Measurements from ENCODE around the gene RSPH6A. TPM values are rescaled to one million over a fixed set of nuclear protein-coding genes. Genes with fewer than 3 reads are reported as not detected.

RSPH6A gene
- polyA plus RNA-seq, 1 experiment, result not detected

- POLR2A ChIA-PET, result interaction anchor here (0.6 to 2.8 kb wide), 16 partner anchors 8 to 1946 kb away, joined by 3 to 41 read pairs (median 5); partner anchors contain the start of genes DMWD, FBXO46, SIX5 and SYMPK
- Histone ChIP-seq H3K4me3 (ENCODE audit: low read depth, low read length) (peak overlapping the region; percentile 62), H3K27me3 (ENCODE audit: control insufficient read depth, insufficient read depth, low read length) (no peaks in the 10 kb centered on the region), H3K9me3 (ENCODE audit: control insufficient read depth, insufficient read depth, low read length) (no peaks in the 10 kb centered on the region), H3K27ac (ENCODE audit: low read depth, low read length) (peak overlapping the region; percentile 94)
- CTCF ChIA-PET, result interaction anchor here (0.6 to 2.0 kb wide), 9 partner anchors 13 to 146 kb away, joined by 4 to 20 read pairs (median 6); partner anchors contain the start of genes SIX5 and SNRPD2
- TF ChIP-seq CTCF (IDR thresholded peaks at IDR 0.05; ENCODE audit: low read depth, low read length), result 0 out of 2 replicates have a peak, but pooled peaks have one; percentile 11
- no peak for DNase-seq (ENCODE audit: low read depth, low spot score)
Measured at GRCh38 chr19:45782820-45783785, 32.0 kb downstream of the RSPH6A start.

GRCh38 chr19:45782162-45782691 is 32.9 kb downstream of the RSPH6A start, which contains the start of gene DMPK:
TSS of gene DMPK (minus strand) at chr19:45782490. CDS start at chr19:45782352, 138 bp downstream.
- no peak for DNase-seq (ENCODE audit: low read depth, low spot score)

GRCh38 chr19:45781214-45782161 is 33.6 kb downstream of the RSPH6A start:
- ChIA-PET POLR2A (interaction anchor here (0.6 to 2.8 kb wide), 4 partner anchors 11 to 200 kb away, joined by 3 to 41 read pairs (median 24); partner anchors contain the start of genes DMWD and SIX5), CTCF (interaction anchor here (0.6 to 1.9 kb wide), 4 partner anchors 12 to 923 kb away, joined by 3 to 20 read pairs (median 4); partner anchors contain the start of gene SIX5)
- Histone ChIP-seq H3K27me3 (ENCODE audit: control insufficient read depth, insufficient read depth, low read length) (no peaks in the 10 kb centered on the region), H3K4me3 (ENCODE audit: low read depth, low read length) (peak overlapping the region; percentile 62), H3K9me3 (ENCODE audit: control insufficient read depth, insufficient read depth, low read length) (no peaks in the 10 kb centered on the region; the same call in 1 of the 2 replicates), H3K27ac (ENCODE audit: low read depth, low read length) (peak overlapping the region; percentile 39)
- no peak for TF ChIP-seq CTCF (IDR thresholded peaks at IDR 0.05; ENCODE audit: low read depth, low read length)
- no peak for DNase-seq (ENCODE audit: low read depth, low spot score)

More at GRCh38 chr19:45782162-45782691, 32.9 kb downstream of the RSPH6A start, which contains the start of gene DMPK:
- no peak for TF ChIP-seq CTCF (IDR thresholded peaks at IDR 0.05; ENCODE audit: low read depth, low read length)
- Histone ChIP-seq H3K9me3 (ENCODE audit: control insufficient read depth, insufficient read depth, low read length) (no peaks in the 10 kb centered on the region; the same call in 1 of the 2 replicates), H3K4me3 (ENCODE audit: low read depth, low read length) (peak within 1 kb of the TSS; percentile 62), H3K27me3 (ENCODE audit: control insufficient read depth, insufficient read depth, low read length) (no peaks in the 10 kb centered on the region), H3K27ac (ENCODE audit: low read depth, low read length) (peak within 1 kb of the TSS; percentile 94)
- ChIA-PET CTCF (interaction anchor here (0.5 to 1.9 kb wide), 12 partner anchors 12 to 922 kb away, joined by 3 to 20 read pairs (median 4); partner anchors contain the start of genes SIX5 and SNRPD2), POLR2A (interaction anchor here (0.6 to 2.8 kb wide), 17 partner anchors 9 to 1947 kb away, joined by 3 to 41 read pairs (median 5); partner anchors contain the start of genes DMWD, FBXO46, SIX5 and SYMPK)

GRCh38 chr19:45780448-45781213 is 34.5 kb downstream of the RSPH6A start:
- TF ChIP-seq CTCF (IDR thresholded peaks at IDR 0.05; ENCODE audit: low read depth, low read length), result no peak
- ChIA-PET CTCF (no interaction called here), POLR2A (interaction anchor here (2.8 kb wide), 1 partner anchor 12 kb away, joined by 36 read pairs; the partner anchor contains the start of gene DMWD)
- H3K4me3 ChIP-seq (ENCODE audit: low read depth, low read length), result peak overlapping the region; percentile 62
- H3K9me3 ChIP-seq (ENCODE audit: control insufficient read depth, insufficient read depth, low read length), result no peaks in the 10 kb centered on the region; the same call in 1 of the 2 replicates
- no peaks in the 10 kb centered on the region for H3K27me3 ChIP-seq (ENCODE audit: control insufficient read depth, insufficient read depth, low read length)
- no peak for DNase-seq (ENCODE audit: low read depth, low spot score)
- H3K27ac ChIP-seq (ENCODE audit: low read depth, low read length), result no peak overlapping the region

All from AG04450 (cell line).